ENCODE data around the gene CLIP2.
"Not testable (repeated sequence)": the region's sequence is repeated elsewhere in the genome, so short reads cannot be mapped to it uniquely, and the experiment has no call there.

CLIP2 gene

DNA sequence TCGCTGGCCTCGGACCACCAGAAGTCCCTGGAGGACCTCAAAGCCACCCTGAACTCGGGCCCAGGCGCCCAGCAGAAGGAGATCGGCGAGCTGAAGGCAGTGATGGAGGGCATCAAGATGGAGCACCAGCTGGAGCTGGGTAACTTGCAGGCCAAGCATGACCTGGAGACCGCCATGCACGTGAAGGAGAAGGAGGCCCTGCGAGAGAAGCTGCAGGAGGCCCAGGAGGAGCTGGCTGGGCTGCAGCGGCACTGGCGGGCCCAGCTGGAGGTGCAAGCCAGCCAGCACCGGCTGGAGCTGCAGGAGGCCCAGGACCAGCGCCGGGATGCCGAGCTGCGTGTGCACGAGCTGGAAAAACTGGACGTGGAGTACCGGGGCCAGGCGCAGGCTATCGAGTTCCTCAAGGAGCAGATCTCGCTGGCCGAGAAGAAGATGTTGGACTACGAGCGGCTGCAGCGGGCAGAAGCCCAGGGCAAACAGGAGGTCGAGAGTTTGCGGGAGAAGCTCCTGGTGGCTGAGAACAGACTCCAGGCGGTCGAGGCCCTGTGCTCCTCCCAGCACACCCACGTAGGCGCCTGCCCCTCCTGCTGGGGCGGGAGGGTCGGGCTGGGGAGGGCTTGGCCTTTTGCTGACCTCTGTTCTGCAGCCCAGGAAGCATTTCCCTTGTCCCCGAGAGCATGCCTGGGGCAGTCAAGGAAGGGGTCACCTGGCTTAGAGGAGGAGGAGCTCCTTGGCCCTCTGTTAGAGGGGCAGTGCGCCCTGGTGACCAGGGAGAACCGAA lies 87.2 kb downstream of the CLIP2 start:
- DNase-seq, result no peak

- DNase-seq, result no peak
These were observed 90.7 kb downstream of the CLIP2 start for GRCh38 chr7:74379938-74380337.

DNA sequence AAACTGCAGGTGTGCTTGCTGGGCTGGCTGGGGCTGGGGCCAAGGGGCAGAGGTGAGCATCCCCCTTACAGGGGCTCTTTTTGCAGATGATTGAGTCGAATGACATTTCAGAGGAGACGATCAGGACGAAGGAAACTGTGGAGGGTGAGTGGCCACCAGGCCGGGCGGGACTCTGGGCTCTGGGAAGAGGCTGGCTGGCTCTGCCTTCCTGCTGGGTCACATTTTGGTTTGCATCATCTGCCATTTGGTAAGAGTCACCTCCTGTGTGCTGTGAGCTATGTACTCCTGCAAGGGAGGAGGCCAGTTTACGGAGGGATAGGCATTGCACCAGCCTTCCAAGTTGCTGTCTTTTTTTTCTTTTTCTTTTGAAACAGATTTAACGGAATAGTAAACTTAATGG lies 91.5 kb downstream of the CLIP2 start:
- DNase-seq, result no peak

DNA sequence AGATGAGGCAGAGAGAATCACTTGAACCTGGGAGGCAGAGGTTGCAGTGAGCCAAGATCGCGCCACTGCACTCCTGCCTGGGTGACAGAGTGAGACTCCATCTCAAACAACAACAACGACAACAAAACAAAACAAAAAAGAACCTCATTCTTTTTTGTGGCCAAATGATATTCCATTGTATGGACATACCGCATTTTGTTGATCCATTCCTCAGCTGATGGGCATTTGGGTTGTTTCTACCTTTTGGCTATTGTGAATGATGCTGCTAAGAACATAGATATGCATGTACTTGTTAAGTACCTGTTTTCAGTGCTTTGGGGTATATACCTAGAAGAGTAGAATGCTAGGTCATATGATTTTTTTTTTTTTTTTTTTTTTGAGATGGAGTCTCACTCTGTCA lies 94.9 kb downstream of the CLIP2 start:
- DNase-seq, result not testable (repeated sequence)

GRCh38 chr7:74384854-74385253 lies 95.6 kb downstream of the CLIP2 start:
- not testable (repeated sequence) for DNase-seq

DNA sequence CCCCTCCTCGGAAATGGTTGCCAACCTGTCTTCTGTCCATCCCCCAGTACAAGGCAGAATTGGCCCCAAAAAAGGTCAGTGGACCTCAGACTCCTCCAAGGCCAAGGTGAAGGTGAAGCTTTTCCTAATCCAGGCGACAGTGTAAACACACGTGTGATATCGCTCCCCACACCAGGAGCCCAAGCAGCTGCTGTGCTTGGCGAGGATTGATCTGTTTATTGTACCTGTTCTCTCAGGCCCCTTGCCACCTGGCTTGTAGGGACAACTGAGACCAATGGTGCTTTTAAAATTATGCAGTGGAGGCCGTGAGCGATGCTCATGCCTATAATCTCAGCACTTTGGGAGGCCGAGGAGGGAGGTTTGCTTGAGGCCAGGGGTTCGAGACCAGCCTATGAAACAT lies 98.4 kb downstream of the CLIP2 start:
- DNase-seq, result no peak

GRCh38 chr7:74388880-74389415 lies 99.7 kb downstream of the CLIP2 start:
- DNase-seq, result no peak

DNA sequence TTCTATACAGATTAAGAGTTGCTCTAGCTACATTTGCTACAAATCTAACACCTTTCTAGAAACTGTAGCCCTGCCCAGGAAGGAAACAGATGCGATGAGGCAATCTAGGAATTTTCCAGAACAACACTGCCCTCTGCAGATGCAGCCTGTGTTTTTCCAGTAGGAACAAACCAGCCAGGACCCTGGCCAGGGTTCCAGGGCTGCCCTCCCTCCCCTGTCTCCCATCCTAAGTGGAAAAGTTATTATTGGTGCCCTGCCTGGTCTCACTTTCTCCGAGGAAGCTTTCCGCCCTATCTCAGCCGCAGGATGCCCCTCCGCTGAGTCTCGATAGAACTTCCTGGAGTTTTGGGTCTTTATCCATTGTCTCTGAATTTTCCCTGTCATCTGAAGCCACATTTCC lies 104.5 kb downstream of the CLIP2 start:
- DNase-seq, result not testable (repeated sequence)

- not testable (repeated sequence) for DNase-seq
These were observed 105.4 kb downstream of the CLIP2 start for GRCh38 chr7:74394601-74395000.

GRCh38 chr7:74395745-74396311 lies 106.6 kb downstream of the CLIP2 start:
- no peak for DNase-seq

GRCh38 chr7:74396993-74397392 lies 107.8 kb downstream of the CLIP2 start:
- DNase-seq, result no peak

DNA sequence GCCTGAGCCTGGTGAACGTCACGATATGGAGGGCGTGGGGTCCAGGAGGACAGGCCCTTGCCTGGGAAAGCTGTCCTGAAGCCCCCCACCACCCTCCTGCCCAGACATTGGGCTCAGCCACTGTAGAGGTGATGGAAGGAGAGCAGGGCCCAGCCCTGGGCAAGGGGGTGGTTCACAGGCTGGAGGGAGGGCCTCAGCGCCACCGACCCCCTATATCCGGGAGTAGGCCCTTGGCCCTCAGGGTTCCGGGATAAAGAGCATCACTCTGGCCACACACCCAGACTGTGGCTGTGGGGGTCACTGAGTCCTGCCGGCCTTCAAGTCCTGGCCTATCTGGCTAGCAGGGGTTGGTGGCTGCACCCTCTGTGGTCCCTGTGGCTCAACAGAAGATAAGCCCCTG lies 109.2 kb downstream of the CLIP2 start:
- DNase-seq, result no peak

DNA sequence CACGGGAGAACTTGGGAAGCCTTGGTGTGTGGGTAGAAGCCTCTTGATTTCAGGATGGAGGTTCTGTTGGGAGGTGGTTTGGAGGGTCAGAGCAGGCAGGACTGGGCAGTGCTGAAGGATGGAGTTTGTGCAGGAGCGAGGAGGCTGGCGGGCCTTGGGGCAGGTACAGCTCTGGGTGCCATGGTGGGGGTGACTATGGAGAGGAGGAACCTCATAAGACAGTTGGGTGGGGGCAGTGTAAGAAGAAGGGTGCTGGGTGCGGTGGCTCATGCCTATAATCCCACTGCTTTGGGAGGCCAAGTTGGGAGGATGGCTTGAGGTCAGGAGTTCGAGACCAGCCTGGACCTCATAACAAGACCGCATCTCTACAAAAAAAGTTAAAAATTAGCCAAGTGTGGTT lies 109.8 kb downstream of the CLIP2 start:
- DNase-seq, result no peak

DNA sequence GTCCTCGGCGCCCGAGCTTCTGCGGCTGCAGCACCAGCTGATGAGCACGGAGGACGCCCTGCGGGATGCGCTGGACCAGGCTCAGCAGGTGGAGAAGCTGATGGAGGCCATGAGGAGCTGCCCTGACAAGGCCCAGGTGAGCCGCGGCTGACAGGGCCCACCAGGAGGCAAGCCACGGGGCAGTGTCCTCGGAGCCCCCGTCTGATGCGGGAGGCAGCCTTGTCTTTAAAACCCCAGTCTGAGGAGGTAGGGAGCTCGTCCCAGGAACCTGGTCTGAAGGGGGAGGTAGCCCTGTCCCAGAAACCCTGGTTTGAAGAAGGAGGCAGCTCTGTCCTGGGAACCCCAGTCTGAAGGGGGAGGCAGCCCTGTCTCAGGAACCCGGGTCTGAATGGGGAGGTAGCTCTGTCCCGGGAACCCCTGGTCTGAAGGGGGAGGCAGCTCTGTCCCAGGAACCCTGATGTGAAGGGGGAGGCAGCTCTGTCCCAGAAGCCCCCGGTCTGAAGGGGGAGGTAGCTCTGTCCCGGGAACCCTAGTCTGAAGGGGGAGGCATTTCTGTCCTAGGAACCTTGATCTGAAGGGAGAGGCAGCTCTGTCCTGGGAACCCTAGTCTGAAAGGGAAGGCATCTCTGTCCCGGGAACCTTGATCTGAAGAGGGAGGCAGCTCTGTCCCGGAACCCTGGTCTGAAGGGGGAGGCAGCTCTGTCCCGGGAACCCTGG lies 111.4 kb downstream of the CLIP2 start:
- DNase-seq, result no peak

DNA sequence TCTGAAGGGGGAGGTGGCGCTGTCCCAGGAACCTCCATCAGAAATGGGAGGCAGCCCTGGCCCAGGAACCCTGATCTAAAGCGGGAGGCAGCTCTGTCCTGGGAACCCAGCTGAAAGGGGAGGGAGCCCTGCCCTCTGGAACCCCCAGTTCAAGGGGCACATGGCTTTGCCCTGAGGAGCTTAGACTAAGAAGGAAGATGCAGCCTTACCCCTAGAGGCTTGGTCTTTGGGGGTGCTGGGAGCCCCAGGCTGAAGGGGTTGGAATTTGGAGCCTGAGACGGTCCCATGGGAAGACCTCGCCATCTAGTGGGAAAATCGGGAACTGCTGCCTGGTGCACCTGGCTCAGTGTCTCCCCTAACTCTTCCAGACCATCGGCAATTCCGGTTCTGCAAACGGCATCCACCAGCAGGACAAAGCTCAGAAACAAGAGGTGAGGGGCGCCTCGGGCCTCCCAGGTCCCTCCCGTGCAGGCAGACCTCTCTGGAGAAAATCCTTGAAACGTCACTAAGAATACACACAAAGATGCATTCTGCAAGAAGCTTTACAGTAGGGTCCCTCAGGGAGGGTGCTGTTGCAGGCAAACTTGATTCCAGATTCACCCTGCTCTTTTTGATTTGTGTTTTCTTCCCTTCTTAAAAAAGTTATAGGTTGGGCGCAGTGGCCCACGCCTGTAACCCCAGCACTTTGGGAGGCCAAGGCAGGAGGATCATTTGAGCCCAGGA lies 112.1 kb downstream of the CLIP2 start:
- DNase-seq, result peak; percentile 52

DNA sequence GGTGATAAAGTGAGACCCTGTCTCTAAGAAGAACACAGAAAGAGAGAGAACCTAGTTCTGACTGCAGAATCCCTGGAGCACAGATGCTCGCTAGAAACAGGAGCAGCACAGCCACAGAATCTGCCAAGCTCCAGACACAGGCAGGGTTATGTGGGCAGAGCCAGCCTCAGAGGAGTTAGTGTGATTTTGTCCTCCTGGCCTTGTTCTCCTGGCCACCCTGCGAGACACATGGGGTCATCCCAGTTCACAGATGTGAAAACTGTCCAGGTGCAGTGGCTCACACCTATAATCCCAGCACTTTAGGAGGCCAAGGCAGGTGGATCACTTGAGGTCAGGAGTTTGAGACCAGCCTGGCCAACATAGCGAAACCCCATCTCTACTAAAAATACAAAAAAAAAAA lies 113.5 kb downstream of the CLIP2 start:
- DNase-seq, result not testable (repeated sequence)

DNA sequence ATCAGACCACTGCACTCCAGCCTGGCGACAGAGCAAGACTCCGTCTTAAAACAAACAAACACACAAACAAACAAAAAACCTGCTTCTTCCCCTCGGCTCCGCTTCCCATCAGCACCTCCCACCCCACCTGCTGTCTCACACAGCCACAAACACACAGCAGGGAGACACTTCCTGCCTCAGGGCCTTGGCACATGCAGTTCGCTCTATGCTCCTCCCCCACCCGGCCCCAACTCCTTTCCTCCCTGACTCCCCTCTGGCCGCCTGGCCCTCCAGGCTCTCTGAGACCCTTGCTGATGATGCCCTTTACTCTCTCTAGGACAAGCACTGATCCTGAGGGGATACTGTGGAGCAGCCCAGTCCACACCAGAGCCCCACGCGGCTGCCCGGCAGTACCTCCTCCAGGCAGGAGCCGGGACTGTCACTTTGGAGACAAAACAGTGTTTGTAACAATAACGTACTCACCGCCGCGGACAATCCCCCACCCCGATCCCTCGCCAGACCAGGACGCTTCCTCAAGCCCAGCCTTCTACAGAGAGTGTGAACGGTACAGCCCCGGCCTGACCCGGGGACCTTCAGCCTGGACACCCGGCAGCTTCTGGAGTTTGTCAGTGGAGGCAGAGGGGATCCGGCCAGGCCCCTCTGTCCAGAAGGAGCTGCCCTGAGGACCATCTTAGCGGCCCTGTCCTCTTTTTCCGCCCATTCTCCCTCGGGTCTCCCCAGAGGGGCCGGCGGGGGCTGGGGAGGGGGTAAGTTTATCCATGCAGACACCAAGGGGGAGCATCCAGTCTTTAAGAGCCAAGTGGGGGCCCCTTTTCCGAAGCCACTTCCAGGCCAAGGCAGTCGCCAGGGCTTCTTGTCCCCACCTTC lies 114.5 kb downstream of the CLIP2 start:
- no peak for DNase-seq

GRCh38 chr7:74404388-74404700 lies 115.1 kb downstream of the CLIP2 start:
- no peak for DNase-seq

- DNase-seq, result no peak
These were observed 115.5 kb downstream of the CLIP2 start for GRCh38 chr7:74404741-74405140.

GRCh38 chr7:74405191-74405898 lies 116.1 kb downstream of the CLIP2 start:
- DNase-seq, result no peak

DNA sequence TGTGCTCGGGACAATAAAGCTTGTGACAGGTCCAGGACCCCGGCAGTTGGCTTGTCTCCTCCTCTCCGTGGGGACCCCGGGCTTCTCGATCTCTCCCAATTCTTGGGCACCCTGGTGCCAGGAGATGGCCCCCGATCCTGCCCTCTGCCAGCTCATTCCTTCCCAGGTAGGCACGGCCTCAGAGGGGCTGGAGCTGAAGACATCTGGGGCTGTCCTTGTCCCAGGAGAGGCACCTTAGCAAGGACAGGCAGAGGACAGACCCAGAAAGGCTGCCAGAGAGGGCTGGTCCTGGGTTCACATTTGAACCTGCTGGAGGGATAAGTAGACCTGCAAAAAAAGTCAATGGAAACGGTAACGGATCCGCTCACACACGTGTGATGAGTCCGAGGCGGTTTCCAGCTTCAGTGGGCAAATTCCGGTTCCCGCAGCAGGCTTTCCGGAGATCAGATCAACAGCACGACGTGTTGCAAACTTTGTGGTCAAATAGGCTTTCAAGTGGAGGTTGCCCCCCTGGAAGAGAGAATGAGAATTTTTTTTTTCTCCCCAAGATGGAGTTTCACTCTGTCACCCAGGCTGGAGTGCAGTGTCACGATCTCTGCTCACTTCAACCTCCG lies 116.8 kb downstream of the CLIP2 start:
- DNase-seq, result no peak

All from activated CD4-positive, alpha-beta T cell treated with anti-CD3 and anti-CD28 coated beads for 1 hour (primary cell).